Measurements from ENCODE around the gene DAB2. TPM values are rescaled to one million over a fixed set of nuclear protein-coding genes. Genes with fewer than 3 reads are reported as not detected.

Gene DAB2
- total and polyA plus RNA-seq, 2 donors: 17.7 to 28.1 TPM

DNA sequence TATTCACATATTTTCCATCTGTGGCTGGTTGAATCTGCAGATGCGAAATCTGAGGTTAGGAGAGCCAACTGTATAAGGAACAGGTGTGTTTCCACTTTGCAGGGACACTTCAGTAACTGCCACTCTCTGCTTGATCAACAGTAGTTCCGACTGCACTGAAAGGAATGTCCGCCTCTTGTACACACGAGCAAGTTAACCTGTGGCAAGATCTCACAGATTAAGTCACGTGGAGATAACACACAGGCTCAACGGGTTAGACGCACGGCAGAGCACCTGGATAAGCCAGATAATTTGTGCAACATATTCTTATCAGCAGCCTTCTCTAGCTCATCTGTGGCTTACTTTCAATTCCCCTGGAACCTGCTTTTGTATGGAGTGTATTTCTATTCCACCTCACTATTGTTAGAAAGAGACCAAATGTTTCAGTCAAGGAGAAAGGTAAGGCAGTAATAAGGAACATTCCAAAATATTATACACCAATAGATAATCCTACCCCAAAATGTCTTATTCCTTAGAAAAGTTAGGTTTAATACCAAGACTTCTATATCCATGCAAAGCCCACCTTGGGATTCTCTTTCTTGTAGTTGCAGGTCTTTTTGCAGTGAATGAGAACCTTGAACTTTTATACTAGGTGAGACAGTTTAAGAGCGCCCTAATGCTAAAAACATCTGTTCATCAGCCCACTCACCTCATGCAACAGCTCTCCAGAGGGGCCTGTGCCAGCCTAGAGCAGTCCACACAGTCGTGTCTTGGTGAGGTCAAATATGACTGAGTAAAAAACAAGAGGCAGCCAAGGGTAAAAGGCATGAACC, 54.0 kb downstream of the DAB2 start:
- Histone ChIP-seq H3K4me3 (ENCODE audit: low read length in 2 of 2) (no peak overlapping the region), H3K9me3 (ENCODE audit: control insufficient read depth in 2 of 2, insufficient read depth in 1 of 2, low read length in 1 of 2) (no peaks in the 10 kb centered on the region), H3K27ac (ENCODE audit: low read depth in 1 of 2, low read length in 1 of 2) (peak overlapping the region in 1 of 2 donors; percentile 77), H3K36me3 (ENCODE audit: control insufficient read depth in 2 of 2, insufficient read depth in 2 of 2, low read length in 1 of 2) (no peaks in the 10 kb centered on the region), H3K27me3 (ENCODE audit: control insufficient read depth in 2 of 2, insufficient read depth in 1 of 2, low read length in 1 of 2) (no peaks in the 10 kb centered on the region), H3K4me1 (ENCODE audit: control insufficient read depth in 2 of 2, insufficient read depth in 2 of 2, low read length in 2 of 2) (peaks cover 5 to 11% of the 10 kb centered on the region in 2 donors)
- peak in 5 of 9 donors; percentile 21 to 65 (median 35) for DNase-seq (ENCODE audit: low read depth in 6 of 9, low spot score in 9 of 9)
- 49% methylated on average over 10 of the region's 10 CpGs for WGBS

DNA sequence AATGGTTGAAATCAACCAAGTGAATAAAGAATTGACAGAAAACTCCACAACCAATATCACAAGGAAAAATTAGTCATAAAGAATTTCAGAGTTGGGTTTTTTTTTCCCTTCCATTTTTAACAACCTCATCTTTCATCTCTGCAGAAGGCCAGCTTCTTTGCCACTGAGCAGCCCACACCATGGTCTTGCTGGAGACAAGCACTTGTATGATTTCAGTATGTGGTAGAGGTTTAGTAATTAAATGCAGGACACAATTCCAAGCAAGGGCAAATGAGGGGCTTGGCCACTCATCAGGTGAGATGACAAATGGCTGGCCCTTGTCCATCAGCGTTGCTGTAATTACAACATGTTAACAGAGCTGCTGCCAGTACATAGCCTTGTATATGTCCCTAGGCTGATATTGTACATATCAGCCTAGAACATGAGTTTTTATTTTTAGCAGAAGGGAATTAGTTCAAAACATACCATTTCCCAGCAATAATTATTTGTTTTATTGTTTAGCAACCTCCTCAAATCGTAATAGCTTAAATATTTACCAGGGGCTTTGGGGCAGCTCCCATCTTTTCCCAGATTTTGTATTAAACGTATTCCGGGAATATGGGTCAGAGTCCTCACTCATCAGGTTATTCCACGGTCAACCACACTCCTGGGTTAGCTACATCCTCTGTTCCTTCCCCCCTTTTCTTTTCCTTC, 55.5 kb downstream of the DAB2 start:
- Histone ChIP-seq H3K9me3 (ENCODE audit: control insufficient read depth in 2 of 2, insufficient read depth in 1 of 2, low read length in 1 of 2) (no peaks in the 10 kb centered on the region), H3K27me3 (ENCODE audit: control insufficient read depth in 2 of 2, insufficient read depth in 1 of 2, low read length in 1 of 2) (no peaks in the 10 kb centered on the region), H3K27ac (ENCODE audit: low read depth in 1 of 2, low read length in 1 of 2) (no peak overlapping the region), H3K4me1 (ENCODE audit: control insufficient read depth in 2 of 2, insufficient read depth in 2 of 2, low read length in 2 of 2) (peaks cover 3 to 11% of the 10 kb centered on the region in 2 donors), H3K36me3 (ENCODE audit: control insufficient read depth in 2 of 2, insufficient read depth in 2 of 2, low read length in 1 of 2) (no peaks in the 10 kb centered on the region), H3K4me3 (ENCODE audit: low read length in 2 of 2) (no peak overlapping the region)
- WGBS: 96% methylated on average over 5 of the region's 5 CpGs
- DNase-seq (ENCODE audit: low read depth in 6 of 9, low spot score in 9 of 9): no peak

DNA sequence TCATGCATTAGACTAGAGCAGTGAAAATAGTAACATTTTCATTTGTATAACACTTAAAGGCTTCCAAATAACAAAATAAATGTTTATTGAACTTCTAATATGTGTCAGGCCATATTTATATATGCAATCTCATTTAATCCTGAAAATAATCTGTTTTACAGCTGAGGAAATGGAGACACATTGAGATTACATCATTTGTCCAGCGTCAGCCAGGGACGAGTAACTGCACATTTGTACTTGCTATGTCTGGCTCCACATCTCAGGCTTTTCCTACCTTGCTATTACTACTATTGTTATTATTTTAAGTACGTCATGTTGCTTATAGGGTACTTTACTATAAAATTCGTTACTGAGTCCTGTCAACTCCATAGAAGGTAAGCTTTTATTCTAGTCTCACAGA, 56.7 kb downstream of the DAB2 start:
- no peaks in the 10 kb centered on the region for H3K27me3 ChIP-seq (ENCODE audit: control insufficient read depth in 2 of 2, insufficient read depth in 1 of 2, low read length in 1 of 2)
- WGBS: 95% methylated on average over 4 of the region's 4 CpGs
- DNase-seq (ENCODE audit: low read depth in 6 of 9, low spot score in 9 of 9): no peak
- H3K4me3 ChIP-seq (ENCODE audit: low read length in 2 of 2): no peak overlapping the region
- no peaks in the 10 kb centered on the region for H3K9me3 ChIP-seq (ENCODE audit: control insufficient read depth in 2 of 2, insufficient read depth in 1 of 2, low read length in 1 of 2)
- peaks cover 3 to 11% of the 10 kb centered on the region in 2 donors for H3K4me1 ChIP-seq (ENCODE audit: control insufficient read depth in 2 of 2, insufficient read depth in 2 of 2, low read length in 2 of 2)
- H3K27ac ChIP-seq (ENCODE audit: low read depth in 1 of 2, low read length in 1 of 2): no peak overlapping the region
- H3K36me3 ChIP-seq (ENCODE audit: control insufficient read depth in 2 of 2, insufficient read depth in 2 of 2, low read length in 1 of 2): no peaks in the 10 kb centered on the region

GRCh38 chr5:39367711-39368110, 57.1 kb downstream of the DAB2 start:
- no peak for DNase-seq (ENCODE audit: low read depth in 6 of 9, low spot score in 9 of 9)
- Histone ChIP-seq H3K36me3 (ENCODE audit: control insufficient read depth in 2 of 2, insufficient read depth in 2 of 2, low read length in 1 of 2) (no peaks in the 10 kb centered on the region), H3K4me3 (ENCODE audit: low read length in 2 of 2) (no peak overlapping the region), H3K27me3 (ENCODE audit: control insufficient read depth in 2 of 2, insufficient read depth in 1 of 2, low read length in 1 of 2) (no peaks in the 10 kb centered on the region), H3K4me1 (ENCODE audit: control insufficient read depth in 2 of 2, insufficient read depth in 2 of 2, low read length in 2 of 2) (peaks cover 3 to 11% of the 10 kb centered on the region in 2 donors), H3K9me3 (ENCODE audit: control insufficient read depth in 2 of 2, insufficient read depth in 1 of 2, low read length in 1 of 2) (no peaks in the 10 kb centered on the region), H3K27ac (ENCODE audit: low read depth in 1 of 2, low read length in 1 of 2) (no peak overlapping the region)
- 98% methylated on average over 3 of the region's 3 CpGs for WGBS

DNA sequence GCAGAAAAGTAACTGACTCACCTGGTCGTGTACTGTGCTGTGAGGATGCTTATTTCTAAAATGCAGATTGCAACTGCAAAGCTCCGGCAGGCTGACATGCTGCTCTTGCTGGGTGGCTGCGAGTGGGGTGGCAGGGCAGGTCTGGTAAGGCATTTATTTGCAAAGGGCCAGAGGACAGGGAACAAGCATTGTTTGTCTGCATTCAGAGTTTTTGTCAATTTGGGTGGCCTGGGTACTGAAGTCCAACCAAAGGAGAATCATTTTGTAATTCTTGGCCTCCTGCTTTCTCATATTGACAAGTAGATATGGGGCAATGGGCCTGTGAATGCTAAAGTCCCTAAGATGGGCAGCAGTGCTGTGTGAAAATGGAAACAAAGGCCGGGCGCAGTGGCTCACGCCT, 60.4 kb downstream of the DAB2 start, which contains the start of gene C9:
C9 (minus strand) TSS at position 129 of the 400 bp plus-strand sequence; CDS start at position 98, 31 bp downstream.
- Histone ChIP-seq H3K4me1 (ENCODE audit: control insufficient read depth in 2 of 2, insufficient read depth in 2 of 2, low read length in 2 of 2) (peaks cover 0 to 6% of the 10 kb centered on the region in 2 donors), H3K27me3 (ENCODE audit: control insufficient read depth in 2 of 2, insufficient read depth in 1 of 2, low read length in 1 of 2) (no peaks in the 10 kb centered on the region), H3K36me3 (ENCODE audit: control insufficient read depth in 2 of 2, insufficient read depth in 2 of 2, low read length in 1 of 2) (no peaks in the 10 kb centered on the region), H3K9me3 (ENCODE audit: control insufficient read depth in 2 of 2, insufficient read depth in 1 of 2, low read length in 1 of 2) (no peaks in the 10 kb centered on the region), H3K27ac (ENCODE audit: low read depth in 1 of 2, low read length in 1 of 2) (no peak within 1 kb of the TSS), H3K4me3 (ENCODE audit: low read length in 2 of 2) (no peak within 1 kb of the TSS)
- no peak for DNase-seq (ENCODE audit: low read depth in 6 of 9, low spot score in 9 of 9)
- WGBS: 87% methylated on average over 6 of the region's 6 CpGs

DNA sequence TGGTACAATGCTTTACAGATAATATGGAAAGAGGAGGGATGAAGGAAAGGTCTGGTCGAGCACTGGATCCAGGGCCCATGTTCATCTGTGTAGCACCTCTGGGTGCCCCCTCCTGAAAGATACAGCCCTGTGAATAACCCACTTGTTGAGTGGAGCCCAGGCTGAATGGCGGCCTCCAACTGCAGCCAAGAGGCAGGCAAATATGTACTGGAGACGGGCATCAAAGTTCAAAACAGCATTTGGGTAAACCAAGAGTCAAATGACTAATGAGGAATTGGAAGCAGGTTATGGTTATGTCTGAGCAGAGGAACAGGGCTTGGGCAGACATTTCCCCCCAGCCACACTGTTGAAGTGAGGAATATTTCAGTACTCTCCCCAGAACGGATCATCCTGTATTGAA, 61.6 kb downstream of the DAB2 start:
- WGBS: 95% methylated on average over 4 of the region's 4 CpGs
- Histone ChIP-seq H3K27me3 (ENCODE audit: control insufficient read depth in 2 of 2, insufficient read depth in 1 of 2, low read length in 1 of 2) (no peaks in the 10 kb centered on the region), H3K27ac (ENCODE audit: low read depth in 1 of 2, low read length in 1 of 2) (no peak overlapping the region), H3K9me3 (ENCODE audit: control insufficient read depth in 2 of 2, insufficient read depth in 1 of 2, low read length in 1 of 2) (no peaks in the 10 kb centered on the region), H3K36me3 (ENCODE audit: control insufficient read depth in 2 of 2, insufficient read depth in 2 of 2, low read length in 1 of 2) (no peaks in the 10 kb centered on the region), H3K4me1 (ENCODE audit: control insufficient read depth in 2 of 2, insufficient read depth in 2 of 2, low read length in 2 of 2) (peaks cover 0 to 3% of the 10 kb centered on the region in 2 donors), H3K4me3 (ENCODE audit: low read length in 2 of 2) (no peak overlapping the region)
- no peak for DNase-seq (ENCODE audit: low read depth in 6 of 9, low spot score in 9 of 9)

GRCh38 chr5:39362646-39363045, 62.1 kb downstream of the DAB2 start:
- Histone ChIP-seq H3K9me3 (ENCODE audit: control insufficient read depth in 2 of 2, insufficient read depth in 1 of 2, low read length in 1 of 2) (no peaks in the 10 kb centered on the region), H3K4me1 (ENCODE audit: control insufficient read depth in 2 of 2, insufficient read depth in 2 of 2, low read length in 2 of 2) (peaks cover 0 to 3% of the 10 kb centered on the region in 2 donors), H3K27me3 (ENCODE audit: control insufficient read depth in 2 of 2, insufficient read depth in 1 of 2, low read length in 1 of 2) (no peaks in the 10 kb centered on the region), H3K36me3 (ENCODE audit: control insufficient read depth in 2 of 2, insufficient read depth in 2 of 2, low read length in 1 of 2) (no peaks in the 10 kb centered on the region), H3K4me3 (ENCODE audit: low read length in 2 of 2) (no peak overlapping the region), H3K27ac (ENCODE audit: low read depth in 1 of 2, low read length in 1 of 2) (no peak overlapping the region)
- WGBS: 93% methylated on average over 8 of the region's 8 CpGs
- DNase-seq (ENCODE audit: low read depth in 6 of 9, low spot score in 9 of 9): no peak

GRCh38 chr5:39361306-39361705, 63.5 kb downstream of the DAB2 start:
- no peak overlapping the region for H3K27ac ChIP-seq (ENCODE audit: low read depth in 1 of 2, low read length in 1 of 2)
- no peaks in the 10 kb centered on the region for H3K9me3 ChIP-seq (ENCODE audit: control insufficient read depth in 2 of 2, insufficient read depth in 1 of 2, low read length in 1 of 2)
- no peaks in the 10 kb centered on the region for H3K27me3 ChIP-seq (ENCODE audit: control insufficient read depth in 2 of 2, insufficient read depth in 1 of 2, low read length in 1 of 2)
- H3K4me3 ChIP-seq (ENCODE audit: low read length in 2 of 2): no peak overlapping the region
- 98% methylated on average over 4 of the region's 4 CpGs for WGBS
- no peaks in the 10 kb centered on the region for H3K36me3 ChIP-seq (ENCODE audit: control insufficient read depth in 2 of 2, insufficient read depth in 2 of 2, low read length in 1 of 2)
- DNase-seq (ENCODE audit: low read depth in 6 of 9, low spot score in 9 of 9): no peak
- H3K4me1 ChIP-seq (ENCODE audit: control insufficient read depth in 2 of 2, insufficient read depth in 2 of 2, low read length in 2 of 2): peaks cover 0 to 3% of the 10 kb centered on the region in 2 donors

GRCh38 chr5:39360471-39361111, 64.2 kb downstream of the DAB2 start:
- no peaks in the 10 kb centered on the region for H3K9me3 ChIP-seq (ENCODE audit: control insufficient read depth in 2 of 2, insufficient read depth in 1 of 2, low read length in 1 of 2)
- H3K27ac ChIP-seq (ENCODE audit: low read depth in 1 of 2, low read length in 1 of 2): no peak overlapping the region
- no peak for DNase-seq (ENCODE audit: low read depth in 6 of 9, low spot score in 9 of 9)
- 96% methylated on average over 5 of the region's 5 CpGs for WGBS
- no peak overlapping the region for H3K4me3 ChIP-seq (ENCODE audit: low read length in 2 of 2)
- peaks cover 0 to 3% of the 10 kb centered on the region in 2 donors for H3K4me1 ChIP-seq (ENCODE audit: control insufficient read depth in 2 of 2, insufficient read depth in 2 of 2, low read length in 2 of 2)
- no peaks in the 10 kb centered on the region for H3K36me3 ChIP-seq (ENCODE audit: control insufficient read depth in 2 of 2, insufficient read depth in 2 of 2, low read length in 1 of 2)
- no peaks in the 10 kb centered on the region for H3K27me3 ChIP-seq (ENCODE audit: control insufficient read depth in 2 of 2, insufficient read depth in 1 of 2, low read length in 1 of 2)

Measured in thymus (tissue), 11 donors.